K562 (cell line): ENCODE results near the gene FAM107B. TPM values are rescaled to one million over a fixed set of nuclear protein-coding genes. Genes with fewer than 3 reads are reported as not detected.

Experiments used
- ATAC-seq: fragments of 200-7000 bp; cut with Tn5 transposase; 3 replicates; pipeline ENCODE4 v1.9.1; 2020; ENCODE audit warnings: moderate library complexity
- BruUV-seq: library from RNA; stranded (reverse); fragments of 400-500 nt; replicated peaks from 2 replicates; lab custom pipeline; 2021; lab: Mats Ljungman, UMichigan
- CTCF ChIA-PET: fragments of 300-600 bp; formaldehyde crosslinking; extraction: SDS; loops from one replicate; lab custom pipeline; 2021; ENCODE audit warnings: low intra/inter-chr PET ratio; lab: Yijun Ruan, JAX
- POLR2A ChIA-PET: fragments of 300-600, 350-650 bp; sonication (Branson Sonifier 250); formaldehyde crosslinking; extraction: SDS; loops from one replicate; lab custom pipeline; 2021; ENCODE audit warnings: antibody characterized with exemption, inconsistent platforms; lab: Yijun Ruan, JAX
- DNase-seq, 4 experiments: peaks; one replicate each; pipeline versions ENCODE4 v3.0.0 to v3.0.0-alpha.2; 2011 to 2018; ENCODE audit warnings: low spot score in 3 of 4, mixed read lengths in 3 of 4; ENCODE audit errors: extremely low read depth in 1 of 4
- FAIRE-seq: peaks from 2 replicates; lab custom pipeline; 2011; peaks lifted over from hg19 to GRCh38; lab: Jason Lieb, UNC
- H2AFZ ChIP-seq: 2 replicates; pipeline ENCODE4 v1.6.0; 2011; ENCODE audit warnings: low read depth, low read length, control low read depth, inconsistent platforms
- H3K27ac ChIP-seq: fragments of 200-600 bp; 3 replicates; pipeline ENCODE4 v1.8.0; 2011; ENCODE audit warnings: low read depth, mild to moderate bottlenecking, control low read depth, inconsistent platforms, low read length, moderate library complexity, mixed read lengths; ENCODE audit errors: extremely low read depth
- H3K27me3 ChIP-seq, 2 experiments: fragments of 300-600 bp in 1 of 2; 2 replicates in 1 of 2; 3 replicates in 1 of 2; pipeline versions ENCODE4 v1.6.0 to v1.8.0; 2011; ENCODE audit warnings: inconsistent platforms in 2 of 2, low read length in 2 of 2, mild to moderate bottlenecking in 1 of 2, mixed read lengths in 1 of 2, moderate library complexity in 1 of 2; ENCODE audit not compliant: control insufficient read depth in 2 of 2, insufficient read depth in 2 of 2
- H3K36me3 ChIP-seq: fragments of 300-600 bp; 3 replicates; pipeline ENCODE4 v1.8.0; 2011; ENCODE audit warnings: mild to moderate bottlenecking, low read length, inconsistent platforms; ENCODE audit not compliant: control insufficient read depth, insufficient read depth
- H3K4me1 ChIP-seq, 2 experiments: fragments of 200-600 bp in 1 of 2; replicated peaks in 1 of 2; 2 replicates in 1 of 2; 3 replicates in 1 of 2; pipeline versions ENCODE4 v1.5.1 to v1.8.0; 2011; ENCODE audit warnings: inconsistent platforms in 2 of 2, low read length in 2 of 2, mild to moderate bottlenecking in 1 of 2, mixed read lengths in 1 of 2, moderate library complexity in 1 of 2; ENCODE audit not compliant: control insufficient read depth in 2 of 2, insufficient read depth in 2 of 2
- H3K4me2 ChIP-seq: 2 replicates; pipeline ENCODE4 v1.6.1; 2011; ENCODE audit warnings: low read length, control low read depth, inconsistent platforms, mixed read lengths; ENCODE audit not compliant: insufficient read depth
- H3K4me3 ChIP-seq: fragments of 200-600 bp; sonication (generic), shearing (Covaris generic); 2 replicates; pipeline ENCODE4 v1.5.1; 2016; ENCODE audit warnings: control low read depth, inconsistent platforms
- H3K79me2 ChIP-seq: fragments of 200-600 bp; 3 replicates; pipeline ENCODE4 v1.8.0; 2011; ENCODE audit warnings: low read length, inconsistent platforms; ENCODE audit not compliant: control insufficient read depth, insufficient read depth
- H3K9ac ChIP-seq, 2 experiments: 2 replicates each; pipeline versions ENCODE4 v1.6.0 to v1.6.1; 2011; ENCODE audit warnings: low read depth in 2 of 2, low read length in 2 of 2, control low read depth in 1 of 2, inconsistent platforms in 1 of 2, mild to moderate bottlenecking in 1 of 2, mixed read lengths in 1 of 2; ENCODE audit not compliant: insufficient read depth in 1 of 2
- H3K9me1 ChIP-seq: one replicate; pipeline ENCODE4 v1.6.0; 2011; ENCODE audit warnings: inconsistent platforms, mild to moderate bottlenecking, low read length, moderate library complexity; ENCODE audit not compliant: control insufficient read depth, insufficient read depth
- H3K9me3 ChIP-seq: replicated peaks from 2 replicates; pipeline ENCODE4 v1.5.1; 2011; ENCODE audit warnings: low read depth, low read length, inconsistent platforms; ENCODE audit not compliant: control insufficient read depth, insufficient read depth
- H4K20me1 ChIP-seq: replicated peaks from 2 replicates; pipeline ENCODE4 v1.6.1; 2011; ENCODE audit warnings: low read length, inconsistent platforms, mixed read lengths; ENCODE audit not compliant: control insufficient read depth, insufficient read depth
- CGGBP1 ChIP-seq: fragments of 250-450 bp; sonication (Bioruptor Pico); IDR thresholded peaks from 2 replicates; pipeline ENCODE4 v1.9.0; 2021; ENCODE audit warnings: mild to moderate bottlenecking
- CREB5 ChIP-seq: fragments of 250-450 bp; sonication (Bioruptor Pico); IDR thresholded peaks from 2 replicates; pipeline ENCODE4 v1.5.0; 2020; ENCODE audit warnings: mild to moderate bottlenecking
- E4F1 ChIP-seq: fragments of 250-450 bp; sonication (Bioruptor Pico); IDR thresholded peaks from 2 replicates; pipeline ENCODE4 v1.5.0; 2021; ENCODE audit warnings: mild to moderate bottlenecking, borderline replicate concordance
- ESRRB ChIP-seq: fragments of 250-450 bp; sonication (Bioruptor Pico); IDR thresholded peaks from 2 replicates; pipeline ENCODE4 v1.5.0; 2020; ENCODE audit warnings: mild to moderate bottlenecking, moderate library complexity, borderline replicate concordance
- FOXJ2 ChIP-seq: fragments of 200-800 bp; sonication (Bioruptor generic); IDR thresholded peaks from 2 replicates; pipeline ENCODE4 v1.6.1; 2016; ENCODE audit warnings: missing genetic modification characterization, missing compliant biosample characterization
- MEF2A ChIP-seq: IDR thresholded peaks from 2 replicates; pipeline ENCODE4 v1.6.1; 2011; ENCODE audit warnings: low read depth, mild to moderate bottlenecking, low read length, moderate library complexity; ENCODE audit not compliant: control insufficient read depth
- SRF ChIP-seq, 2 experiments: fragments of 250-450, 450-650 bp in 1 of 2; sonication (Bioruptor Pico) in 1 of 2; sonication (generic) in 1 of 2; formaldehyde crosslinking; IDR thresholded peaks; 2 replicates each; pipeline versions ENCODE4 v1.5.0 to v1.5.1; 2020 to 2022; ENCODE audit warnings: mild to moderate bottlenecking in 1 of 2, missing genetic modification reagents in 1 of 2
- TFAP4 ChIP-seq: sonication (generic); formaldehyde crosslinking; IDR thresholded peaks from 2 replicates; pipeline ENCODE4 v1.8.0; 2022; ENCODE audit warnings: missing genetic modification reagents, mild to moderate bottlenecking, moderate library complexity, borderline replicate concordance
- THRAP3 ChIP-seq: fragments of 450-650 bp; IDR thresholded peaks from 2 replicates; pipeline ENCODE4 v1.6.1; 2016; ENCODE audit warnings: mild to moderate bottlenecking, inconsistent platforms, borderline replicate concordance
- TRIM28 ChIP-seq: fragments of 450-650 bp; IDR thresholded peaks from 2 replicates; pipeline ENCODE4 v1.6.1; 2017
- USF1 ChIP-seq: sonication (generic); formaldehyde crosslinking; IDR thresholded peaks from 2 replicates; pipeline ENCODE4 v1.9.0; 2022; ENCODE audit warnings: mild to moderate bottlenecking, missing genetic modification reagents
- ZNF778 ChIP-seq: fragments of 450-650 bp; formaldehyde crosslinking; IDR thresholded peaks from 2 replicates; pipeline ENCODE4 v1.4.0; 2020; ENCODE audit warnings: mild to moderate bottlenecking, moderate library complexity
- WGBS: fragments of 100-300 bp; shearing (Covaris generic); methylation state at CpG from one replicate; pipeline ENCODE4 v1.1.6; 2016; ENCODE audit warnings: low coverage, mixed read lengths; ENCODE audit not compliant: insufficient coverage; ENCODE audit errors: missing lambda C conversion rate; 5-methylcytosine and 5-hydroxymethylcytosine counted together
- in situ Hi-C: fragments of 300-500 bp; cut with MboI; formaldehyde crosslinking; loops from 4 replicates; pipeline ENCODE4 v1.15.0; 2018; ENCODE audit warnings: inconsistent platforms, mixed read lengths
- intact Hi-C: fragments of 100-400 bp; cut with micrococcal nuclease; formaldehyde crosslinking; loops from 2 replicates; pipeline ENCODE4 v1.14.2; 2022
- polyA plus RNA-seq, 8 experiments: library from polyadenylated mRNA; depleted of rRNA in 4 of 8; stranded (reverse) in 5 of 8; unstranded in 3 of 8; fragments of >200 nt; fragmentation: Nextera tagmentation in 2 of 8; fragmentation: Illumina TruSeq in 1 of 8; extraction: Ambion mirVana in 2 of 8; extraction: Trizol in 1 of 8; gene quantifications; 2 replicates each; pipeline versions ENCODE4 v1.2.1 to v1.2.3, GENCODE V29; 2011 to 2014; ENCODE audit warnings: inconsistent platforms in 1 of 8, missing spikeins in 1 of 8
- total RNA-seq, 7 experiments: library from RNA; depleted of rRNA in 6 of 7; stranded (reverse); fragments of >200 nt in 6 of 7; fragmentation: Illumina TruSeq in 2 of 7; extraction: Trizol in 2 of 7; gene quantifications; 2 replicates each; pipeline versions ENCODE4 v1.2.1 to v1.2.3, GENCODE V29; 2011 to 2021; ENCODE audit warnings: low replicate concordance in 1 of 7

The FAM107B gene
- total and polyA plus RNA-seq, 9 of the 15 experiments (the other 6 are each of a cell fraction or from before 2014, with no cell fraction given) = 0.40 to 2.8 (median 1.4) TPM

- no peak for DNase-seq
- no peak for ATAC-seq
- ChIA-PET POLR2A (interaction anchor here (0.8 kb wide), 1 partner anchor 12 kb away, joined by 3 read pairs; no protein-coding TSS in a partner anchor), CTCF (no interaction called here)
- intact Hi-C loops = no loop called here
- Histone ChIP-seq H3K4me2 (no peak overlapping the region), H3K79me2 (no peaks in the 10 kb centered on the region), H3K4me1 (peaks cover 0 to 7% of the 10 kb centered on the region in 2 experiments; a peak in 3 of 5 replicates), H3K4me3 (no peak overlapping the region), H3K9me3 (no peaks in the 10 kb centered on the region), H3K27ac (no peak overlapping the region), H3K9me1 (no peaks in the 10 kb centered on the region), H2AFZ (no peak overlapping the region), H3K9ac (no peak overlapping the region), H3K36me3 (no peaks in the 10 kb centered on the region), H4K20me1 (no peaks in the 10 kb centered on the region), H3K27me3 (peaks cover 11 to 17% of the 10 kb centered on the region in 2 experiments; a peak in 4 of 5 replicates)
- in situ Hi-C loops = no loop called here
- BruUV-seq = no TSS peak
- FAIRE-seq = no peak
- WGBS = 0% methylated on average over 6 of the region's 6 CpGs
- TF ChIP-seq ZNF778 (CRISPR knock-in tag) (no peak), TRIM28 (no peak), CREB5 (CRISPR knock-in tag) (no peak), SRF (CRISPR knock-in tag; IDR thresholded peaks at IDR 0.05) (no peak), CGGBP1 (CRISPR knock-in tag) (no peak), USF1 (CRISPR knock-in tag) (no peak), THRAP3 (no peak), MEF2A (no peak), FOXJ2 (tag) (no peak), E4F1 (no peak), TFAP4 (no peak), ESRRB (CRISPR knock-in tag) (no peak)
Observed at GRCh38 chr10:14550471-14550981, 224.2 kb downstream of the FAM107B start.
